ENCODE measurements around the gene C22orf39.

DNA sequence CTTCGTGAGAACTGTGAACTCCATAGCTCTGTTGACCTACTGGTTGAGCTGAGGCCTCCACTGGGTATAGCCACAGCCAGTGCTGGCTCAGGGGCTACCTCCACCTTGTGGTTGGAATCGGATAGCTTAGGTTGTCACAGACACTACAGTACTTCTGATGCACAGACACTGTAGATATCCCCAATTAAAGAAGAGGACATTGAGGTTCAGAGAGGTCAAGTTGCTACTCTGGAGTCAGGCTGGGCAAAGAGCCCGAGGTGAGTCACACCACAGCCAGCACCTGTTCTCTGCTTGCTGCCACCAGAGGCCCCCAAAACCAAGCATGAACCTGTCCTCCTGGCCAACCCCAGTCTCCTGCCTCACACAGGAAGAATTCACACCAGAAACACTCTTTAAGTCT is 26.1 kb upstream of the C22orf39 start:
- TF ChIP-seq, protein P1, sequence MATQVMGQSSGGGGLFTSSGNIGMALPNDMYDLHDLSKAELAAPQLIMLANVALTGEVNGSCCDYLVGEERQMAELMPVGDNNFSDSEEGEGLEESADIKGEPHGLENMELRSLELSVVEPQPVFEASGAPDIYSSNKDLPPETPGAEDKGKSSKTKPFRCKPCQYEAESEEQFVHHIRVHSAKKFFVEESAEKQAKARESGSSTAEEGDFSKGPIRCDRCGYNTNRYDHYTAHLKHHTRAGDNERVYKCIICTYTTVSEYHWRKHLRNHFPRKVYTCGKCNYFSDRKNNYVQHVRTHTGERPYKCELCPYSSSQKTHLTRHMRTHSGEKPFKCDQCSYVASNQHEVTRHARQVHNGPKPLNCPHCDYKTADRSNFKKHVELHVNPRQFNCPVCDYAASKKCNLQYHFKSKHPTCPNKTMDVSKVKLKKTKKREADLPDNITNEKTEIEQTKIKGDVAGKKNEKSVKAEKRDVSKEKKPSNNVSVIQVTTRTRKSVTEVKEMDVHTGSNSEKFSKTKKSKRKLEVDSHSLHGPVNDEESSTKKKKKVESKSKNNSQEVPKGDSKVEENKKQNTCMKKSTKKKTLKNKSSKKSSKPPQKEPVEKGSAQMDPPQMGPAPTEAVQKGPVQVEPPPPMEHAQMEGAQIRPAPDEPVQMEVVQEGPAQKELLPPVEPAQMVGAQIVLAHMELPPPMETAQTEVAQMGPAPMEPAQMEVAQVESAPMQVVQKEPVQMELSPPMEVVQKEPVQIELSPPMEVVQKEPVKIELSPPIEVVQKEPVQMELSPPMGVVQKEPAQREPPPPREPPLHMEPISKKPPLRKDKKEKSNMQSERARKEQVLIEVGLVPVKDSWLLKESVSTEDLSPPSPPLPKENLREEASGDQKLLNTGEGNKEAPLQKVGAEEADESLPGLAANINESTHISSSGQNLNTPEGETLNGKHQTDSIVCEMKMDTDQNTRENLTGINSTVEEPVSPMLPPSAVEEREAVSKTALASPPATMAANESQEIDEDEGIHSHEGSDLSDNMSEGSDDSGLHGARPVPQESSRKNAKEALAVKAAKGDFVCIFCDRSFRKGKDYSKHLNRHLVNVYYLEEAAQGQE (IDR thresholded peaks at IDR 0.05) = no peak
- TF ChIP-seq, protein P2, sequence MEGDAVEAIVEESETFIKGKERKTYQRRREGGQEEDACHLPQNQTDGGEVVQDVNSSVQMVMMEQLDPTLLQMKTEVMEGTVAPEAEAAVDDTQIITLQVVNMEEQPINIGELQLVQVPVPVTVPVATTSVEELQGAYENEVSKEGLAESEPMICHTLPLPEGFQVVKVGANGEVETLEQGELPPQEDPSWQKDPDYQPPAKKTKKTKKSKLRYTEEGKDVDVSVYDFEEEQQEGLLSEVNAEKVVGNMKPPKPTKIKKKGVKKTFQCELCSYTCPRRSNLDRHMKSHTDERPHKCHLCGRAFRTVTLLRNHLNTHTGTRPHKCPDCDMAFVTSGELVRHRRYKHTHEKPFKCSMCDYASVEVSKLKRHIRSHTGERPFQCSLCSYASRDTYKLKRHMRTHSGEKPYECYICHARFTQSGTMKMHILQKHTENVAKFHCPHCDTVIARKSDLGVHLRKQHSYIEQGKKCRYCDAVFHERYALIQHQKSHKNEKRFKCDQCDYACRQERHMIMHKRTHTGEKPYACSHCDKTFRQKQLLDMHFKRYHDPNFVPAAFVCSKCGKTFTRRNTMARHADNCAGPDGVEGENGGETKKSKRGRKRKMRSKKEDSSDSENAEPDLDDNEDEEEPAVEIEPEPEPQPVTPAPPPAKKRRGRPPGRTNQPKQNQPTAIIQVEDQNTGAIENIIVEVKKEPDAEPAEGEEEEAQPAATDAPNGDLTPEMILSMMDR (IDR thresholded peaks at IDR 0.05; ENCODE audit: low read depth, low read length, missing input control) = no peak
- TF ChIP-seq EGR1 (IDR thresholded peaks at IDR 0.05; ENCODE audit: low read depth in 2 of 2) = no peak

Measured in liver (tissue), 3 donors.